HepG2 (cell line): Measurements from ENCODE around the gene PLEKHH3. TPM values are rescaled to one million over a fixed set of nuclear protein-coding genes. Genes with fewer than 3 reads are reported as not detected.

ENCODE experiments used
- ATF2 ChIP-seq: sonication (generic); formaldehyde crosslinking; IDR thresholded peaks from 2 replicates; pipeline ENCODE4 v1.4.0; 2020; ENCODE audit warnings: missing genetic modification reagents
- ATRX ChIP-seq: sonication (generic); formaldehyde crosslinking; IDR thresholded peaks from 2 replicates; pipeline ENCODE4 v1.4.0; 2020; ENCODE audit warnings: missing genetic modification reagents, borderline replicate concordance
- BATF2 ChIP-seq: sonication (generic); formaldehyde crosslinking; IDR thresholded peaks from 2 replicates; pipeline ENCODE4 v1.8.0; 2022; ENCODE audit warnings: mild to moderate bottlenecking, missing genetic modification reagents, moderate library complexity
- KAT2B ChIP-seq: fragments of 150-350 bp; IDR thresholded peaks from 2 replicates; pipeline ENCODE4 v1.6.1; 2014; ENCODE audit warnings: low read depth, low read length, borderline replicate concordance
- KLF16 ChIP-seq, 2 experiments: sonication (generic) in 1 of 2; formaldehyde crosslinking in 1 of 2; IDR thresholded peaks; 2 replicates each; pipeline versions ENCODE4 v1.6.1 to v1.8.0; 2016 to 2023; ENCODE audit warnings: missing genetic modification reagents in 2 of 2, missing compliant biosample characterization in 1 of 2
- MTA3 ChIP-seq: sonication (generic); formaldehyde crosslinking; IDR thresholded peaks from 2 replicates; pipeline ENCODE4 v1.4.0; 2020; ENCODE audit warnings: missing genetic modification reagents
- PITX1 ChIP-seq: sonication (generic); formaldehyde crosslinking; IDR thresholded peaks from 2 replicates; pipeline ENCODE4 v1.5.1; 2020; ENCODE audit warnings: mild to moderate bottlenecking, missing genetic modification reagents
- RARG ChIP-seq: sonication (generic); formaldehyde crosslinking; IDR thresholded peaks from 2 replicates; pipeline ENCODE4 v1.4.0; 2020; ENCODE audit warnings: low read depth, mild to moderate bottlenecking, missing genetic modification reagents
- SMARCE1 ChIP-seq: fragments of 450-650 bp; IDR thresholded peaks from 2 replicates; pipeline ENCODE4 v1.6.1; 2017; ENCODE audit warnings: borderline replicate concordance
- SRSF4 ChIP-seq: fragments of 200-400 bp; formaldehyde crosslinking; IDR thresholded peaks from one replicate; pipeline ENCODE4 v1.6.1; 2018; ENCODE audit warnings: mild to moderate bottlenecking, low read depth, low read length, moderate library complexity; ENCODE audit not compliant: poor library complexity, severe bottlenecking
- TARDBP ChIP-seq: sonication (generic); formaldehyde crosslinking; IDR thresholded peaks from 2 replicates; pipeline ENCODE4 v1.8.0; 2022; ENCODE audit warnings: mild to moderate bottlenecking, missing genetic modification reagents
- TOPORS ChIP-seq: sonication (generic); formaldehyde crosslinking; IDR thresholded peaks from 2 replicates; pipeline ENCODE4 v1.8.0; 2023; ENCODE audit warnings: mild to moderate bottlenecking, missing genetic modification reagents
- TRIM24 ChIP-seq: sonication (generic); formaldehyde crosslinking; IDR thresholded peaks from 2 replicates; pipeline ENCODE4 v1.8.0; 2022; ENCODE audit warnings: mild to moderate bottlenecking, missing genetic modification reagents
- ZBTB3 ChIP-seq: sonication (generic); formaldehyde crosslinking; IDR thresholded peaks from 2 replicates; pipeline ENCODE4 v1.4.0; 2020; ENCODE audit warnings: low read depth, mild to moderate bottlenecking, moderate library complexity, missing genetic modification reagents, borderline replicate concordance
- ZC3H13 ChIP-seq: sonication (generic); formaldehyde crosslinking; IDR thresholded peaks from 2 replicates; pipeline ENCODE4 v1.8.1; 2023; ENCODE audit warnings: mild to moderate bottlenecking, missing genetic modification reagents, moderate library complexity
- ZFP82 ChIP-seq: sonication (generic); formaldehyde crosslinking; IDR thresholded peaks from 2 replicates; pipeline ENCODE4 v1.5.1; 2020; ENCODE audit warnings: mild to moderate bottlenecking, missing genetic modification reagents, borderline replicate concordance
- ZMYM4 ChIP-seq: sonication (generic); formaldehyde crosslinking; IDR thresholded peaks from 2 replicates; pipeline ENCODE4 v1.8.1; 2023; ENCODE audit warnings: mild to moderate bottlenecking, missing genetic modification reagents
- ZNF136 ChIP-seq: sonication (generic); formaldehyde crosslinking; IDR thresholded peaks from 2 replicates; pipeline ENCODE4 v1.8.1; 2022; ENCODE audit warnings: low read depth, mild to moderate bottlenecking, moderate library complexity, missing genetic modification reagents
- ZNF20 ChIP-seq: sonication (generic); formaldehyde crosslinking; IDR thresholded peaks from 2 replicates; pipeline ENCODE4 v1.4.0; 2020; ENCODE audit warnings: mild to moderate bottlenecking, moderate library complexity, missing genetic modification reagents
- ZNF430 ChIP-seq: sonication (generic); formaldehyde crosslinking; IDR thresholded peaks from 2 replicates; pipeline ENCODE4 v1.9.0; 2021; ENCODE audit warnings: mild to moderate bottlenecking, missing genetic modification reagents
- ZNF468 ChIP-seq: sonication (generic); formaldehyde crosslinking; IDR thresholded peaks from 2 replicates; pipeline ENCODE4 v1.8.0; 2022; ENCODE audit warnings: mild to moderate bottlenecking, moderate library complexity, missing genetic modification reagents
- ZNF549 ChIP-seq: sonication (generic); formaldehyde crosslinking; IDR thresholded peaks from 2 replicates; pipeline ENCODE4 v1.5.0; 2020; ENCODE audit warnings: missing genetic modification reagents
- ZNF720 ChIP-seq: sonication (generic); formaldehyde crosslinking; IDR thresholded peaks from 2 replicates; pipeline ENCODE4 v1.4.0; 2020; ENCODE audit warnings: missing genetic modification reagents
- ZNF772 ChIP-seq: sonication (generic); formaldehyde crosslinking; IDR thresholded peaks from 2 replicates; pipeline ENCODE4 v1.5.0; 2020; ENCODE audit warnings: mild to moderate bottlenecking, missing genetic modification reagents
- ZNF773 ChIP-seq: sonication (generic); formaldehyde crosslinking; IDR thresholded peaks from 2 replicates; pipeline ENCODE4 v1.4.0; 2020; ENCODE audit warnings: missing genetic modification reagents, borderline replicate concordance
- polyA plus RNA-seq, 8 experiments: library from polyadenylated mRNA; depleted of rRNA in 3 of 8; stranded (reverse) in 7 of 8; unstranded in 1 of 8; fragments of >200 nt; fragmentation: Illumina TruSeq in 4 of 8; extraction: Trizol in 4 of 8; gene quantifications; 2 replicates each; pipeline versions ENCODE4 v1.2.1 to v1.2.3, GENCODE V29; 2011 to 2016; ENCODE audit warnings: low read depth in 4 of 8, missing spikeins in 1 of 8, mixed read lengths in 1 of 8; ENCODE audit not compliant: insufficient read depth in 1 of 8
- total RNA-seq, 5 experiments: library from RNA; depleted of rRNA; stranded (reverse); fragments of >200 nt; fragmentation: Illumina TruSeq; extraction: Trizol; gene quantifications; 2 replicates each; pipeline ENCODE4 v1.2.3, GENCODE V29; 2016; ENCODE audit warnings: low read depth in 1 of 5
- TF ChIP-seq, protein P1 (sequence below): IDR thresholded peaks from 2 replicates; pipeline ENCODE4 v1.6.1; 2016; ENCODE audit warnings: missing biosample characterization, missing genetic modification reagents, low read depth
- TF ChIP-seq, protein P2 (sequence below): sonication (generic); formaldehyde crosslinking; IDR thresholded peaks from 2 replicates; pipeline ENCODE4 v1.8.0; 2022; ENCODE audit warnings: mild to moderate bottlenecking, missing genetic modification reagents, borderline replicate concordance

Gene PLEKHH3
- total and polyA plus RNA-seq, 2 of the 13 experiments (the other 11 are each of a cell fraction or from before 2014, with no cell fraction given), result 6.0 to 19.9 TPM

DNA sequence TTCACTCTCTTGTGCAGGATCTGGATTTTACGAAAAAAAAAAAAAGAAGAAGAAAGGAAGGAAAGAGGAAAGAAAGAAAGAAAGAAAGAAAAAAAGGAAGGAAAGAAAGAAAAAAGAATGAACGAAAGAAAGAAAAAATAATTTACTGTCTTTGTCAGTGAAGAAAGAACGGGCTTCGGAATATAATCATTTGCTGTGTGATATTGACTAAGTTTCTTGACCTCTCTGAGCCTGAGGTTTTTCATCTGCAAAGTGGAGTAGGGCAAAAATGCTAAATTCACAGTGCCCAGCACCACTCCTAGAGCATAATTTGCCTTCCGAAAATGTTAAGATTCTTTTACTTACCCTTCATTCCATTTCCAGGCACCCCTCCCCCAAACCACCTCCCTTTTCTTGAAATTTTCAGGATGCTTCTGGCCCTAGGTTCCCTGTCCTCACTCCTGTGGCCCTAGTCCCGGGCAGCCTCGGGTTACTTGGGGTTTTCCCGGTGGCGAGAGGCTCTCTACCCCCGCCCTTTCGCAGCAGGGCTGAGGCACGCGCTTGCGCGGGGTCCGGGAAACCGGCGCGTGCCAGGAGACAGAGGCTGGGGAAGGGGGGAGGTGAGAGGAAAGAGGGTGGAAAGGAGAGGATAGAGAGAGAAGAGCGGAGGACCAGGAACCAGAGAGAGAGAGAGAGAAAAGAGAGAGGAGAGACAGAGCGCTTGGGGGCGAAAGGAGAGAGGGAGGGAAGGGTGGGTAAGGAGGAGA, 5.4 kb upstream of the PLEKHH3 start, which contains the start of gene CNTNAP1 (continued):
- TF ChIP-seq ZNF136 (CRISPR knock-in tag), result 0 out of 2 replicates have a peak, but pooled peaks have one; percentile 43
- no peak for TF ChIP-seq ZNF430
- TF ChIP-seq ZNF772, result no peak
- no peak for TF ChIP-seq ZMYM4 (CRISPR knock-in tag)
- TF ChIP-seq, protein P1, sequence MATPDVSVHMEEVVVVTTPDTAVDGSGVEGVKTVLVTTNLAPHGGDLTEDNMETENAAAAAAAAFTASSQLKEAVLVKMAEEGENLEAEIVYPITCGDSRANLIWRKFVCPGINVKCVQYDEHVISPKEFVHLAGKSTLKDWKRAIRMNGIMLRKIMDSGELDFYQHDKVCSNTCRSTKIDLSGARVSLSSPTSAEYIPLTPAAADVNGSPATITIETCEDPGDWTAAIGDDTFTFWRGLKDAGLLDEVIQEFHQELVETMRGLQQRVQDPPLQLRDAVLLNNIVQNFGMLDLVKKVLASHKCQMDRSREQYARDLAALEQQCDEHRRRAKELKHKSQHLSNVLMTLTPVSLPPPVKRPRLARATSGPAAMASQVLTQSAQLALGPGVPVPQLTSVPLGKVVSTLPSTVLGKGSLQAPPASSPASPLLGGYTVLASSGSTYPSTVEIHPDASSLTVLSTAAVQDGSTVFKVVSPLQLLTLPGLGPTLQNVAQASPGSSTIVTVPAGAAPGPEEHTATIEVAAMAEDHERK, result no peak
- no peak for TF ChIP-seq ZNF549 (CRISPR knock-in tag)
- TF ChIP-seq RARG (CRISPR knock-in tag), result no peak
- no peak for TF ChIP-seq ZFP82 (CRISPR knock-in tag)
- no peak; the same call in 1 of the 2 replicates for TF ChIP-seq TOPORS (CRISPR knock-in tag)
- peak; percentile 59 for TF ChIP-seq TARDBP
- TF ChIP-seq SRSF4, result no peak
- no peak for TF ChIP-seq ZNF468 (CRISPR knock-in tag)
- TF ChIP-seq ZNF20 (CRISPR knock-in tag), result no peak
- no peak for TF ChIP-seq KAT2B
- no peak for TF ChIP-seq ZNF773 (CRISPR knock-in tag)
- no peak for TF ChIP-seq PITX1 (CRISPR knock-in tag)
- no peak for TF ChIP-seq SMARCE1
- peak in 1 of 2 experiments; percentile 58; a peak in 2 of 4 replicates for TF ChIP-seq KLF16 (CRISPR knock-in tag; IDR thresholded peaks at IDR 0.05)
- TF ChIP-seq ZBTB3 (CRISPR knock-in tag), result no peak
- TF ChIP-seq ZC3H13 (CRISPR knock-in tag), result no peak
- TF ChIP-seq ATRX (CRISPR knock-in tag), result no peak
- TF ChIP-seq BATF2, result no peak
- no peak; the same call in 1 of the 2 replicates for TF ChIP-seq ATF2
- no peak for TF ChIP-seq ZNF720 (CRISPR knock-in tag)
- TF ChIP-seq TRIM24, result no peak
- TF ChIP-seq, protein P2, sequence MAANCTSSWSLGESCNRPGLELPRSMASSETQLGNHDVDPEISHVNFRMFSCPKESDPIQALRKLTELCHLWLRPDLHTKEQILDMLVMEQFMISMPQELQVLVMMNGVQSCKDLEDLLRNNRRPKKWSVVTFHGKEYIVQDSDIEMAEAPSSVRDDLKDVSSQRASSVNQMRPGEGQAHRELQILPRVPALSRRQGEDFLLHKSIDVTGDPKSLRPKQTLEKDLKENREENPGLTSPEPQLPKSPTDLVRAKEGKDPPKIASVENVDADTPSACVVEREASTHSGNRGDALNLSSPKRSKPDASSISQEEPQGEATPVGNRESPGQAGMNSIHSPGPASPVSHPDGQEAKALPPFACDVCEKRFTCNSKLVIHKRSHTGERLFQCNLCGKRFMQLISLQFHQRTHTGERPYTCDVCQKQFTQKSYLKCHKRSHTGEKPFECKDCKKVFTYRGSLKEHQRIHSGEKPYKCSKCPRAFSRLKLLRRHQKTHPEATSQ (CRISPR knock-in tag), result 0 out of 2 replicates have a peak, but pooled peaks have one; percentile 18
- no peak for TF ChIP-seq MTA3 (CRISPR knock-in tag)
